H9 (cell line): ENCODE measurements around the gene S100A4. TPM values are rescaled to one million over a fixed set of nuclear protein-coding genes. Genes with fewer than 3 reads are reported as not detected.

Source experiments
- DNase-seq: peaks from one replicate; pipeline ENCODE4 v3.0.0-alpha.2; 2017
- H2AFZ ChIP-seq: one replicate; pipeline ENCODE4 v1.6.1; 2013; ENCODE audit warnings: mild to moderate bottlenecking, low read length, control low read depth, moderate library complexity
- H2AK5ac ChIP-seq: 2 replicates; pipeline ENCODE4 v1.6.1; 2013; ENCODE audit warnings: low read length, control low read depth, mixed read lengths; ENCODE audit not compliant: insufficient read length
- H2BK120ac ChIP-seq: one replicate; pipeline ENCODE4 v1.6.1; 2013; ENCODE audit warnings: low read depth, mild to moderate bottlenecking, low read length, control low read depth, inconsistent platforms; ENCODE audit not compliant: poor library complexity, severe bottlenecking
- H2BK12ac ChIP-seq: 2 replicates; pipeline ENCODE4 v1.6.1; 2013; ENCODE audit warnings: low read length, control low read depth, mixed read lengths, low read depth; ENCODE audit not compliant: insufficient read length
- H2BK15ac ChIP-seq: 2 replicates; pipeline ENCODE4 v1.6.1; 2013; ENCODE audit warnings: low read depth, low read length, control low read depth
- H2BK20ac ChIP-seq: one replicate; pipeline ENCODE4 v1.6.1; 2013; ENCODE audit warnings: low read depth, mild to moderate bottlenecking, low read length, control low read depth, inconsistent platforms; ENCODE audit not compliant: poor library complexity, severe bottlenecking
- H2BK5ac ChIP-seq: 2 replicates; pipeline ENCODE4 v1.6.1; 2013; ENCODE audit warnings: low read length, control low read depth, mixed read lengths; ENCODE audit not compliant: insufficient read length
- H3K14ac ChIP-seq: 2 replicates; pipeline ENCODE4 v1.6.1; 2013; ENCODE audit warnings: low read length, control low read depth; ENCODE audit not compliant: insufficient read depth
- H3K18ac ChIP-seq: 2 replicates; pipeline ENCODE4 v1.6.1; 2013; ENCODE audit warnings: low read depth, mild to moderate bottlenecking, mixed read lengths, low read length, control low read depth; ENCODE audit not compliant: insufficient read length
- H3K23ac ChIP-seq: 2 replicates; pipeline ENCODE4 v1.6.1; 2013; ENCODE audit warnings: low read length, control low read depth, mixed read lengths, low read depth; ENCODE audit not compliant: insufficient read length
- H3K23me2 ChIP-seq: 2 replicates; pipeline ENCODE4 v1.6.1; 2013; ENCODE audit warnings: low read depth, mild to moderate bottlenecking, mixed read lengths, low read length, control low read depth; ENCODE audit not compliant: insufficient read length, poor library complexity, severe bottlenecking
- H3K27ac ChIP-seq: 2 replicates; pipeline ENCODE4 v1.5.1; 2013; ENCODE audit warnings: low read length, control low read depth, mixed read lengths, low read depth; ENCODE audit not compliant: insufficient read length
- H3K27me3 ChIP-seq: 2 replicates; pipeline ENCODE4 v1.6.1; 2013; ENCODE audit warnings: low read length, control low read depth, inconsistent platforms; ENCODE audit not compliant: insufficient read depth
- H3K4ac ChIP-seq: 2 replicates; pipeline ENCODE4 v1.6.1; 2013; ENCODE audit warnings: low read depth, mild to moderate bottlenecking, control low read depth, inconsistent platforms, low read length, moderate library complexity
- H3K4me1 ChIP-seq: 2 replicates; pipeline ENCODE4 v1.6.1; 2013; ENCODE audit warnings: low read length, control low read depth, inconsistent platforms; ENCODE audit not compliant: insufficient read depth
- H3K4me2 ChIP-seq: 2 replicates; pipeline ENCODE4 v1.6.1; 2013; ENCODE audit warnings: low read length, control low read depth, mixed read lengths; ENCODE audit not compliant: insufficient read length, insufficient read depth
- H3K56ac ChIP-seq: 2 replicates; pipeline ENCODE4 v1.6.1; 2013; ENCODE audit warnings: low read depth, mild to moderate bottlenecking, mixed read lengths, low read length, control low read depth; ENCODE audit not compliant: insufficient read length
- H3K79me1 ChIP-seq: 2 replicates; pipeline ENCODE4 v1.6.1; 2013; ENCODE audit warnings: low read depth, mild to moderate bottlenecking, moderate library complexity, low read length, control low read depth, inconsistent platforms; ENCODE audit not compliant: insufficient read depth, poor library complexity, severe bottlenecking
- H3K79me2 ChIP-seq: 2 replicates; pipeline ENCODE4 v1.6.1; 2013; ENCODE audit warnings: low read length, control low read depth, inconsistent platforms; ENCODE audit not compliant: insufficient read depth
- H3K9ac ChIP-seq: 2 replicates; pipeline ENCODE4 v1.6.1; 2013; ENCODE audit warnings: low read length, control low read depth, mixed read lengths; ENCODE audit not compliant: insufficient read length; ENCODE audit errors: extremely low read depth
- H3K9me3 ChIP-seq: one replicate; pipeline ENCODE4 v1.6.1; 2013; ENCODE audit warnings: low read depth, low read length, inconsistent platforms; ENCODE audit not compliant: control insufficient read depth
- H3T11ph ChIP-seq: one replicate; pipeline ENCODE4 v1.6.1; 2013; ENCODE audit warnings: mild to moderate bottlenecking, low read length, control low read depth, inconsistent platforms
- H4K20me1 ChIP-seq: one replicate; pipeline ENCODE4 v1.6.1; 2013; ENCODE audit not compliant: control insufficient read depth, insufficient read length, insufficient read depth
- H4K5ac ChIP-seq: 2 replicates; pipeline ENCODE4 v1.6.1; 2013; ENCODE audit warnings: low read depth, mild to moderate bottlenecking, mixed read lengths, low read length, control low read depth; ENCODE audit not compliant: insufficient read length
- H4K8ac ChIP-seq: replicated peaks from 2 replicates; pipeline ENCODE4 v1.6.1; 2013; ENCODE audit warnings: low read length, control low read depth, mixed read lengths, low read depth; ENCODE audit not compliant: insufficient read length
- H4K91ac ChIP-seq: 2 replicates; pipeline ENCODE4 v1.6.1; 2013; ENCODE audit warnings: low read depth, mild to moderate bottlenecking, moderate library complexity, mixed read lengths, low read length, control low read depth; ENCODE audit not compliant: insufficient read length
- H3K27ac Mint-ChIP-seq, 3 experiments: 2 replicates in 2 of 3; 3 replicates in 1 of 3; pipeline ENCODE4 v1.8.0; 2020 to 2021; ENCODE audit warnings: mixed read lengths in 3 of 3, mild to moderate bottlenecking in 1 of 3, moderate library complexity in 1 of 3
- H3K27me3 Mint-ChIP-seq: 2 replicates; pipeline ENCODE4 v1.8.0; 2021; ENCODE audit warnings: low read depth, mild to moderate bottlenecking, moderate library complexity, mixed read lengths
- H3K36me3 Mint-ChIP-seq, 3 experiments: 2 replicates in 2 of 3; 3 replicates in 1 of 3; pipeline ENCODE4 v1.8.0; 2020 to 2021; ENCODE audit warnings: low read depth in 3 of 3, mixed read lengths in 3 of 3; ENCODE audit not compliant: insufficient read depth in 1 of 3
- H3K4me1 Mint-ChIP-seq, 2 experiments: 2 replicates each; pipeline ENCODE4 v1.8.0; 2020; ENCODE audit warnings: mixed read lengths in 2 of 2
- H3K4me3 Mint-ChIP-seq, 2 experiments: 2 replicates in 1 of 2; 3 replicates in 1 of 2; pipeline ENCODE4 v1.8.0; 2020 to 2021; ENCODE audit warnings: mild to moderate bottlenecking in 2 of 2, mixed read lengths in 2 of 2, moderate library complexity in 1 of 2
- H3K9me3 Mint-ChIP-seq, 2 experiments: 2 replicates in 1 of 2; 3 replicates in 1 of 2; pipeline ENCODE4 v1.8.0; 2020; ENCODE audit warnings: mild to moderate bottlenecking in 2 of 2, mixed read lengths in 2 of 2, moderate library complexity in 1 of 2
- WGBS: extraction: QIAGEN DNeasy Blood & Tissue Kit; methylation state at CpG from one replicate; pipeline ENCODE4 v1.1.7; 2013; ENCODE audit warnings: missing lambda C conversion rate, low lambda C conversion rate, mixed read lengths; ENCODE audit not compliant: insufficient read length; ENCODE audit errors: extremely low coverage; 5-methylcytosine and 5-hydroxymethylcytosine counted together
- total RNA-seq: library from RNA; stranded (reverse); gene quantifications from 2 replicates; pipeline ENCODE4 v1.2.1, GENCODE V29; 2021
- TF ChIP-seq, protein P1 (sequence below): fragments of 200-600 bp; sonication (generic); conservative IDR thresholded peaks from 3 replicates; pipeline ENCODE4 v1.8.0; 2021; ENCODE audit warnings: antibody characterized with exemption, mild to moderate bottlenecking

The S100A4 gene
- total RNA-seq, 1 experiment from 2014 or later: 9.0 TPM

DNA sequence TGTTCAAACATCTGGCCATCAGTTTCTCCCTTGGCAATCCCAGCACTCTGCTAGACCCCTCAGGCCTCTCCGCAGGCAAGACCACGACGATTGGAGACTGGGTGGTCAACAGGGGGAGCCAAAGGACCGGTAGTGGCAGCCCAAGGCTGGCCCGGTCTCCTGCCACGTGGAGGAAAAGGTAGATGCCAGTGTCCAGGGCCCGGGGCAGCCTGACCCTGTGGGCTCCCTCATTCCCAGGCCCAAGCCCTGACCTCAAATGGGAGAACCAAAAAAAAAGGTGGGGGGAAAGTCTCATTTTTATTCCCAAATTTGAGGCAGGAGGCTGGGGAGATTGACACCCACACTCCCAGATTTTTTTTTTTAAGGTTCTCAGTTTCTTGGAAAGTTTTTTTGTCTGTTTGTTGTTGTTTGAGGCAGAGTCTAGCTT, 34.6 kb downstream of the S100A4 start:
- no peak overlapping the region for H2AFZ ChIP-seq
- no peaks in the 10 kb centered on the region for H3K79me1 ChIP-seq
- Mint-ChIP-seq H3K4me3 (peak overlapping the region in 1 of 2 experiments; percentile 24; a peak in 1 of 5 replicates), H3K4me1 (peaks cover 6 to 9% of the 10 kb centered on the region in 2 experiments; a peak in 3 of 4 replicates), H3K27ac (no peak overlapping the region), H3K36me3 (no peaks in the 10 kb centered on the region), H3K27me3 (peaks cover 57% of the 10 kb centered on the region), H3K9me3 (no peaks in the 10 kb centered on the region)
- no peak overlapping the region for H3K27ac ChIP-seq
- no peak overlapping the region for H4K91ac ChIP-seq
- no peak overlapping the region for H2BK15ac ChIP-seq
- H3K18ac ChIP-seq: no peak overlapping the region
- H2BK5ac ChIP-seq: no peak overlapping the region
- H3K79me2 ChIP-seq: no peaks in the 10 kb centered on the region
- no peaks in the 10 kb centered on the region for H3K27me3 ChIP-seq
- TF ChIP-seq, protein P1, sequence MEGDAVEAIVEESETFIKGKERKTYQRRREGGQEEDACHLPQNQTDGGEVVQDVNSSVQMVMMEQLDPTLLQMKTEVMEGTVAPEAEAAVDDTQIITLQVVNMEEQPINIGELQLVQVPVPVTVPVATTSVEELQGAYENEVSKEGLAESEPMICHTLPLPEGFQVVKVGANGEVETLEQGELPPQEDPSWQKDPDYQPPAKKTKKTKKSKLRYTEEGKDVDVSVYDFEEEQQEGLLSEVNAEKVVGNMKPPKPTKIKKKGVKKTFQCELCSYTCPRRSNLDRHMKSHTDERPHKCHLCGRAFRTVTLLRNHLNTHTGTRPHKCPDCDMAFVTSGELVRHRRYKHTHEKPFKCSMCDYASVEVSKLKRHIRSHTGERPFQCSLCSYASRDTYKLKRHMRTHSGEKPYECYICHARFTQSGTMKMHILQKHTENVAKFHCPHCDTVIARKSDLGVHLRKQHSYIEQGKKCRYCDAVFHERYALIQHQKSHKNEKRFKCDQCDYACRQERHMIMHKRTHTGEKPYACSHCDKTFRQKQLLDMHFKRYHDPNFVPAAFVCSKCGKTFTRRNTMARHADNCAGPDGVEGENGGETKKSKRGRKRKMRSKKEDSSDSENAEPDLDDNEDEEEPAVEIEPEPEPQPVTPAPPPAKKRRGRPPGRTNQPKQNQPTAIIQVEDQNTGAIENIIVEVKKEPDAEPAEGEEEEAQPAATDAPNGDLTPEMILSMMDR: peak; percentile 96
- H3K4ac ChIP-seq: no peak overlapping the region
- no peaks in the 10 kb centered on the region for H4K20me1 ChIP-seq
- H2BK12ac ChIP-seq: no peak overlapping the region
- no CpG with 5 or more reads among the region's 7 CpGs for WGBS
- H3T11ph ChIP-seq: no peak overlapping the region
- no peak overlapping the region for H2BK120ac ChIP-seq
- H3K14ac ChIP-seq: no peak overlapping the region
- H3K9me3 ChIP-seq: no peaks in the 10 kb centered on the region
- no peaks in the 10 kb centered on the region for H3K4me1 ChIP-seq
- peak; percentile 92 for DNase-seq
- no peak overlapping the region for H3K56ac ChIP-seq
- no peak overlapping the region for H4K5ac ChIP-seq
- no peaks in the 10 kb centered on the region for H3K23me2 ChIP-seq
- H3K4me2 ChIP-seq: no peak overlapping the region
- no peak overlapping the region for H4K8ac ChIP-seq
- H3K23ac ChIP-seq: no peak overlapping the region
- H3K9ac ChIP-seq: no peak overlapping the region
- no peak overlapping the region for H2AK5ac ChIP-seq
- no peak overlapping the region for H2BK20ac ChIP-seq
